ENCODE measurements around the gene MYO9A.

DNA sequence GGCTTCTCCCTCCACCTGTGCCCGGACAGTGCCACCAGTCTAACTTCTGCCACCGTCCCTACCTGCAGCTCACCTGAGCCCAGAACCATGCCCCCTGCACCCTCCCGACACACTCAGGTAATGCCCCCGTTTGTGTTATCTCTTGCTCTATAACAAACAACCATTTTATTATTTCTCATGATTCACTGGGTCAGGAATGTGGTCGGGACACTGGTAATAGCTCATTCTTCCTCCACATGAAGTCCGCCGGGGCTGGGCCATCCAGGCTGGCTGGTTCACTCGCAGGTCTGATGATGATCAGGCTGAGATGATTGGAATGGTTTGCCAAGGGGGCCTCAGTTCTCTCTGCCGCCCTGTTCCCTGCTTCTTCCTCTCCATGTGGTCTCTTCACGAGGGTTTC lies 327.9 kb downstream of the MYO9A start:
- no peak for TF ChIP-seq SUZ12 (IDR thresholded peaks at IDR 0.05; ENCODE audit: extremely low read depth, insufficient read depth, insufficient read length)
- no peak for TF ChIP-seq YY1 (IDR thresholded peaks at IDR 0.05; ENCODE audit: insufficient read depth, insufficient read length)
- TF ChIP-seq ZNF274 (IDR thresholded peaks at IDR 0.05; ENCODE audit: low read depth, low read length) = no peak

All from NT2/D1 (cell line).